C4-2B (cell line): ENCODE data around the gene INF2.
"Not testable (repeated sequence)": the region's sequence is repeated elsewhere in the genome, so short reads cannot be mapped to it uniquely, and the experiment has no call there.

ENCODE experiments used
- ZFX ChIP-seq: fragments of 450-650 bp; IDR thresholded peaks from 2 replicates; pipeline ENCODE4 v1.6.1; 2017
- TF ChIP-seq, protein P1 (sequence below): fragments of 450-650 bp; conservative IDR thresholded peaks from 2 replicates; pipeline ENCODE4 v1.5.1; 2017; ENCODE audit warnings: mild to moderate bottlenecking

DNA sequence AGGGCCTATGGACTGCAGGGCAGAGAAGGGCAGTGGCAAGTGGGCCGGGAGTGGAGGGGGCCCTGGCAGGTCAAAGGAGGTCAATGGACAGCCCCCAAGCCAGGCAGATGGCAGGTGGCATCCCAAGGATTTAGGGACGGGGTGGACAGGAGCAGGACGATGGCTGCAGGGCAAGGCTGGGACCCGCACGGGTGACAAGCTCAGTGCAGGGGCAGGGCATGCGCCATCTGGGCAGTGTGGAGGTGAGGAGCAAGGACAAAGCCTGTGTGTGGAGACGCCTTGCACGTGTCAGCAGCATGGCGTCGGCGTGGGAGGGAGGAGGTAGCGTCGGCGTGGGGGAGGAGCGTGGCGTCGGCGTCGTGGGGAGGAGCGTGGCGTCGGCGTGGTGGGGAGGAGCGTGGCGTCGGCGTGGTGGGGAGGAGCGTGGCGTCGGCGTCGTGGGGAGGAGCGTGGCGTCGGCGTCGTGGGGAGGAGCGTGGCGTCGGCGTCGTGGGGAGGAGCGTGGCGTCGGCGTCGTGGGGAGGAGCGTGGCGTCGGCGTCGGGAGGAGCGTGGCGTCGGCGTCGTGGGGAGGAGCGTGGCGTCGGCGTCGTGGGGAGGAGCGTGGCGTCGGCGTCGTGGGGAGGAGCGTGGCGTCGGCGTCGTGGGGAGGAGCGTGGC, 39.9 kb downstream of the INF2 start:
- TF ChIP-seq, protein P1, sequence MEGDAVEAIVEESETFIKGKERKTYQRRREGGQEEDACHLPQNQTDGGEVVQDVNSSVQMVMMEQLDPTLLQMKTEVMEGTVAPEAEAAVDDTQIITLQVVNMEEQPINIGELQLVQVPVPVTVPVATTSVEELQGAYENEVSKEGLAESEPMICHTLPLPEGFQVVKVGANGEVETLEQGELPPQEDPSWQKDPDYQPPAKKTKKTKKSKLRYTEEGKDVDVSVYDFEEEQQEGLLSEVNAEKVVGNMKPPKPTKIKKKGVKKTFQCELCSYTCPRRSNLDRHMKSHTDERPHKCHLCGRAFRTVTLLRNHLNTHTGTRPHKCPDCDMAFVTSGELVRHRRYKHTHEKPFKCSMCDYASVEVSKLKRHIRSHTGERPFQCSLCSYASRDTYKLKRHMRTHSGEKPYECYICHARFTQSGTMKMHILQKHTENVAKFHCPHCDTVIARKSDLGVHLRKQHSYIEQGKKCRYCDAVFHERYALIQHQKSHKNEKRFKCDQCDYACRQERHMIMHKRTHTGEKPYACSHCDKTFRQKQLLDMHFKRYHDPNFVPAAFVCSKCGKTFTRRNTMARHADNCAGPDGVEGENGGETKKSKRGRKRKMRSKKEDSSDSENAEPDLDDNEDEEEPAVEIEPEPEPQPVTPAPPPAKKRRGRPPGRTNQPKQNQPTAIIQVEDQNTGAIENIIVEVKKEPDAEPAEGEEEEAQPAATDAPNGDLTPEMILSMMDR, result not testable (repeated sequence)
- not testable (repeated sequence) for TF ChIP-seq ZFX
